ENCODE measurements around the gene POLR3B.

- TF ChIP-seq POLR2A (IDR thresholded peaks at IDR 0.05; ENCODE audit: low read length) (no peak), GATA1 (IDR thresholded peaks at IDR 0.05; ENCODE audit: low read depth, low read length) (no peak)
Measured at GRCh38 chr12:106452309-106452708, 94.8 kb downstream of the POLR3B start.
